Measurements from ENCODE around the gene SEMA5A.

Gene SEMA5A

DNA sequence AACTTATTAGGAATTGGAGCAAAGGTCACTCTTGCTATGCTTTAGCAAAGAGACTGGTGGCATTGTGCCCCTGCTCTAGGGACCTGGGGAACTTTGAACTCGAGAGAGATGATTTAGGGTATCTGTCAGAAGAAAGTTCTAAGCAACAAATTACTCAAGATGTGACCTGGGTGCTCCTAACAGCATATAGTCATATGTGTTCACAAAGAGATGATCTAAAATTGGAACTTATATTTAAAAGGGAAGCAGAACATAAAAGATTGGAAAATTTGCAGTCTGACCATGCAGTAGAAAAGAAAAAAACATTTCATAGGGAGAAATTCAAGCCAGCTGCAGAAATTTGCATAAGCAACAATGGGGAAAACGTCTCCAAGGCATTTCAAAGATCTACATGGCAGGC, 68.3 kb downstream of the SEMA5A start:
- no peak for DNase-seq (ENCODE audit: low read depth)

DNA sequence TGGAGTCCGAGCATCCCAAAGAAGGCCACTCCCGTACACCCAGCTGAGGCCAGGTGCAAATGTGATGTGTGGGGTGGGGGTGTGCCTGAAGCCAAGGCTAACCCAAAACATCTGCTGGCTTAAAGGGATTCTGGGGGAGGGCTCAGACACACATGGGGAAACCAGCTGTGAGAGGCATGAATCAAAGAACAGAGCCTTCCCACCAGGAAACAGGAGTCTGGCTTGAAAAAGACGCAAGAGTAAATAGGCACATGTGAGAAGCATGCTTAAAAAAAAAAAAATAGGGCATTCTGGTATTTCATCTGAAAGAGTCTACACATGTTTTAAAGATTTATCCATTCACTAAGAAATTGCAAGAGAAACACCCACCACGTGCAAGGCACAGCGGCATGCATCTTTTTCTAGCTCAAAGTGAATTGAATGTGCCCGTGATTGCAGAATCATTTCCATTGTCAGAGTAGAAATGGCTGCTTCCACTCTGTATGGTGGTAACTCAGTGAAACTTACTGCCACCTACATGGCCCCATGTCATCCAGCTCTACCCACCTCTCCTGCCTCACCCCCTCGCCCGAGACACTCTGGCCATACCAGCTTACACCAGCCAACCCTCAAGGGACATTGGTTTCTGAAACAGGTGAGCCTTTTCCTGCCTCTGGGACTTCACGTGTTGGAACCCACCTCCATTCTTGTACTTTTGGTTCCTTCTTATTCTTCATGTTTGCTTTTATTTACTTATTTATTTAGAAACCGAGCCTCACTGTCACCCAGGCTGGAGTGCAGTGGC, 71.5 kb downstream of the SEMA5A start:
- no peak for DNase-seq (ENCODE audit: low read depth)

DNA sequence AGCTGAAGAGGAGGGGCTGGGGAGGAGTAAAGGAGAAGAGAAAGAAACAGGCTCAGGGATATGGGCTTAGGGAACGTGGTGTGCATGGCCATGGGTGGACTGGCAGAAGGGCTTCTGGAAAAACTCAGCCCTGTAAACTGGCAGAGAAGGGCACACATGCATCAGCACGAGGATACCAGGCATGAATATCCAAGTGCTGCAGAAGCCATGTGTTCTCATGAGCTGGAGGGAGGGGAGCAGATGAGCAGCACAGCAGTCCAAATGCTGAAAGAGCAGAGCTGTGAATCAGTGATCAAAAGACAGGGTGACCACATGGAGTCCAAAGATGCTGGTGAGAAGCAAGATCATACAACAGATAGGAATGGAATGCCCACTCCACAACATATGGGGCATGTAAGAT, 72.3 kb downstream of the SEMA5A start:
- no peak for DNase-seq (ENCODE audit: low read depth)

DNA sequence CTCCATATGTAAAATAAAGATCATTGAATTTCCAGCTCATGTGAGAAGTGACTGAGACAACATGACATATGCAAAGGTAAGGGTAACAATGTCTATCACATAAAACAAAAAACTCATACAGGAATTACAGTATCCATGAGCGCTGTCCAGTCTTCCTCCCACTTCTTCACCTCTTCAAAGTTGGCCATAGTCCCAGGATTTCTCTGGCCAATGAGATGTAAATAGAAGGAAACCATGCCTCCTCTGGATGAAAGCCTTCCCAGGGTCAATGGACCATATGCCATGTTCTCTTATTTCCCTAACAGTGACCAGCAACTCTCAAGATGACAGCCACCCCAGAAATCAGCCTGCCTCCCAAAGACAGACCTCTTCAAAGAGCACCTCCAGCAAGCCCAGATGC, 75.5 kb downstream of the SEMA5A start:
- DNase-seq (ENCODE audit: low read depth): no peak

DNA sequence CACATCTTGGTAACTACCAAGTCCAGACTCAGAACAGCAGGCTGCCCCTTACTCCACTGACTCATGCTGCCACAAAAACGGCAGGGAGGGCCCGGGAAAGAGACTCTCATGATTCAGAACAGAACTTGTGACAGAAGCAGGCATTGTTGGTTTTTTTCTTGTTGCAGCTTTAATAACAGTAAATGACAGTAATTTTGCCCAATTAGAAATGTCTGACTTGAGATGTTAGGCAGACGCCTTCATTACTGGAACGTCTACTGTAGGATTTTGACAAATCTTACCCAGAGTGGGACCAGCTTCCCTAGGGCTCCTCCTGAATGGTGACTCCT, 77.9 kb downstream of the SEMA5A start:
- no peak for DNase-seq (ENCODE audit: low read depth)

DNA sequence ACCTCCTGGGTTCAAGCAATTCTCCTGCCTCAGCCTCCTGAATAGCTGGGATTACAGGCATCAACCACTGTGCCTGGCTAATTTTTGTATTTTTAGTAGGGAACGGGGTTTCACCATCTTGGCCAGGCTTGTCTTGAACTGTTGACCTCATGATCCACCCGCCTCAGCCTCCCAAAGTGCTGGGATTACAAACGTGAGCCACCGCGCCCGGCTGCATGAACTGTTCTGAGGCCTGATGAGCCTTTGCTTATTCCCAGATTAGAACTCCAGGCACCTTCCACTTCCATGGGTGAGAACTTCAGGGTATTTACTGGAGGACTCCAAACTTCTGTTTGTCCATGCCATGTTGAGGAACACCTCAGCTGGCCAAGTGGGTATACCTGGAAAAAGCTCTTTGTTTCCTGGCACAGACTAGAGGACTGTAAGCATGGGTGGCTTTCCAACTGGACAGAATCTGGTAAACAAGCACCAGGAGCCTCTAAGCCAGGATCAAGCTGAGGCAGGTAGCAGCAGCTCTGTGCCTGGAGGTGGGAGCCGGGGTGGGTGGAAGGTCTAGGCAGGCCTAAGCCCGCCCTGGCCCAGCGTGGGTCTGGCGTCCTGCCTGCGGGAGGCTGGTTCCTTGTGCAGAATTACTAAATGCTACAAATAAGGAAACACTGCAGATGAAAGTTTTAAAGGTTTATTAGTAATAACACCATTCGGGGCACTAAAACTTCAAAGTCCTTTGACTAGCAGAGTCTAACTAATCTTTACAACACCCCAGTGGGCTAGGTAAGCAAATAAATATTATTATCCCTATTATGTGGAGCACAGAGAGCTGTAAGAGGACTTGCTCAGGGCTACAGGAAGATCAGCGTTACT, 78.4 kb downstream of the SEMA5A start:
- DNase-seq (ENCODE audit: low read depth): no peak

DNA sequence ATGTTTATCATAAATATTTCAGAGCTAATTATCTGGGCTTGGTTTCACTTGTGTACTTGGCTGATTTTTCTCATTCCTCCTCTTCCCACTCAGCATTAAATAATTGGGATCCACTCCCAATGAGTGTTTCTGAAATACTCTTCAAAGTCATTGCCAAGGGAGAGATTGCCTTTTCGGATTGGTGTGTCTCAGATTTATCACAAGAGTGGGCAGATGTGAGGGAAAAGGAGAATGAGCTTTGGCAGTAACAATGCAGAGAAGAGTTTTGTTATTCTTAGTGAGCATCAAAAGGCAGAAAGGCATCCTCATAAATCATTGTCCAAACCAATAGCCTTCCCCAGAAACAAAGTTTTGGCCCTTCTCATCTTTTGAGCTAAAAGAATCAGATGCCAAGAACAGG, 79.2 kb downstream of the SEMA5A start:
- no peak for DNase-seq (ENCODE audit: low read depth)

DNA sequence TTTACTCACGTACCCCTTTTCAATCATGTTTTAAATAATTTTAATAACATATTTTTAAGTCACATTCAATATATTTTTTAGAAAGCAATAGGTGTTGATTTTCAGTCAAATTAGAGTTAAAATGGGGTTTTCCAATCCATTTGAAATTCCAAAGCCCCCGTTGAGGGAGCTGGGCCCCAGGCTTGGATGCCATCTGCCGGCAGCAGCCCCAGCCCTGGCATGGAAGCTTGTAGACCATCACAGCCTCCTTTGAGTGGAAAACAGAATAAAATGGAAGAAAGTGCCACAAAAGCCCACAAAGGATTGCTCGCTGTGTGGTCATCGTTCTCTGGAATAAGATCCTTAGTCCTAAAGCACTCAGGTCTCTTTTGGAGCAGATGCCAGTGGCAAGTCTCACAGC, 81.4 kb downstream of the SEMA5A start:
- no peak for DNase-seq (ENCODE audit: low read depth)

DNA sequence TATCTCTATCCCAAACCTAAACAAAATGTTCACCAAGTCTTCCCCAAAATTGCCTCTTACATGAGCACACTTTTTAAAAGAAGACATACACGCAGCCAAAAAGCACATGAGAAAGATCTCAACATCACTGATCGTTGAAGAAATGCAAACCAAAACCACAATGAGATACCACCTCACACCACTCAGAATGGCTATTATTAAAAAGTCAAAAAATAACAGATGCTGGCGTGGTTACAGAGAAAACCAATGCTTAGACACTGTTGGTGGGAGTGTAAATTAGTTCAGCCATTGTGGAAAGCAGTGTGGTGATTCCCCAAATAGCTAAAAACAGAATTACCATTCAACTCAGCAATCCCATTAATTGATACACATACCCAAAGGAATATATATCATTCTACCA, 83.8 kb downstream of the SEMA5A start:
- no peak for DNase-seq (ENCODE audit: low read depth)

DNA sequence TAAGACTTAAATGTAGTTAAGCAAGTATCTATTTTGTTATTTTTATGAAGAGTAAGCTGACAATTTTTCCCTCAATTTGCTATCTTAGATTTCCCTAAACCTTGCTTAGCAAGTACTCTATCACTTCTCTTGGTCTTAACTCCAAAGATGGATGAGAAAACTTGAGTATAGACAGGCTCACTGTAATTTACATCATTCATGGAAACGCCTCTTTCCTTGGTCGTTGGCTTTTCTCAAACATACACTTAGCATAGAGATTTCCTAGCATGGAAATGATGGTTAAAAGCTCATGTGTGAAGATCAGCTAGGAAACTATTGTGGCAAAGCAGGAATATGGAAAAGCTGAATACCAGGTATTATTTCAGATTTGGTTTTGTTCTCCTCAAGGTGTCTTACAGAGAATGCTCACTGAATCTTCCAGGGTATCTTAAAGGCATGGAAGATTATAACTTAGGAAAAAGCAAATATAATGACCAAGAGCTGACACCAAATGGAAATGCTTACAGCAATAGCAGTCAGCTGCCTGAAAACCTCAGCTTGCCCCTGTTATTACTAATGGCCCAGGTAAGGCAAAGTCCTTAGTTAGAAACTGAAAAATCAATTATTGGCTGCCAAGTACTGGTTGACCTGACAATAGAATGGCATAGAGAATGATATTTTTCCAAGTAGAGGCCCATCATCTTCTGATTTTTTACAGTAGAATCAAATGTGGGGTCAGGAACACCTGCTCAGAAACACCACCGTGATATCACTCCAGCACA, 84.8 kb downstream of the SEMA5A start:
- no peak for DNase-seq (ENCODE audit: low read depth)

DNA sequence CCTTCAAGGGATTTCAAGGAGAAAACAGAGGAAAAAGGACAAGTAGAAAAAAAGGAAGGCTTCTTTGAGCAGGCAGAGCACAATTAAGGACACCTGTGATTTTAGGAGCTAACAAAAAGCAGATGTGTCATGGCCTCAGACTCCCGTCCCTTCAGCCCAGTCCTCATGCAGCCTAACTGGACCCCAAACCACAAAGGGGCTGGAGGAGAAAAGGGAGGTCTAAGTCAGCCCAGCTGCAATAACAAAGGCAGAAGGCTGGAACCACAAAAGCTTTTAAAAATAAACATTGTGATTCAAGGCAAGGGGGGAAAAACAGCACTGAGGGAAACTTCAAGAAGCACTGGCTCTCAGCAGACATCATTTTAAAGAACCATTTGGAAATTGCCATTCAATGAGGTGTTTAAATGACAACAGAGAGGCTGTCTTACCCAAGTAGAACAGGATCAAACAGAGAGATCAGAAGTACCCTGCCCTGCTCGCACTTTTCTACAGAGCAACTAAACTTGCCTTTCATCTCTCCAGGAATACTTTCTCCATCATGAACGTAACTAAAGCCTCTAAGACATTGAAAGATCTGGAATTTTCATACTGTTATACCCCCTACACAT, 89.3 kb downstream of the SEMA5A start:
- no peak for DNase-seq (ENCODE audit: low read depth)

DNA sequence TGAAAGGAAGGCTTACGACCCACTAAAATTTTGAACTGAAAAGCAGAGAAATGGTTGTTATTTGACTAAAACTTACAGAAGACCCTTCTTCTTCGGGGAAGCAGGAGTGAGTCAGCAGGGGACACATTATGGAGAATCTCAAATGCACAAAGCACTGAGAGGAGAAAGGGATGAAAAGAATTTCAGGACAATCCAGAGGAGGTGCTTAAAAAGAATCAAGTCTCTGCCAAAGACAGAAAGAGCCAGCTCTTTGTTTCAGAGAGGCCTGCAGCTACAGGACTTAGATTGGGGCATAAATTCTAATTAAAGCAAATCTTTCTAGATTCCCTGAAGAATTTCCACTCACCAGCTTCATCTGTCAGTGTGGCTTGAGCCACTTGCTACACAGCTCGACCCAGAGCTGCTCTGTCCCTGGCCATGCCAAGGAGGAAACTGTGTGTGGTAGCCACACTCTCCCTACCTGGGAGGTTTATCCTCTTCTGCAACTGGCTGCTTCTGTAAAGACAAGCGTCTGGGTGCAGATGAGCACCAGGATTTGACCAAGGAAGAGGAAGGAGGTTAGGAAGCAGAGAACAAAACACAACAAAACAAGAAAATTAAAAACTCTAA, 89.9 kb downstream of the SEMA5A start:
- DNase-seq (ENCODE audit: low read depth): no peak

DNA sequence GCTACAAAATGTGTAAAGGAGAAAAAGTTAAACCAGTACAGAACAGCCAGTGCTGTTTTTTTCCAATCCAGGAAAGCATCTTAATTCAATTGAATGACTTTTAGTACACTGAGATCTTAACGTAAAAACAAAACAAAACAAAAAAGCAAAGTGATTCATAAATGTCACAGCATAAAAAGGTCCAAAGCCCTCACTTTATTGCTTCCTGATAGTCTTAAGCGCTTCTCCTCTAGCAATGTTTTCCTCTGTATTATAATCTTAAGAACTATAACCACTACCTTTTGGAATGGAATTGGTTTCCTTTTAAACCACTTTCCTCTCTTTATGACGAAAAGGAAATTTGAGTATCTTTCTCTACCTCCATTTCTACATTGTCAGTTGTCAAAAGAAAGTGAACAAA, 91.4 kb downstream of the SEMA5A start:
- no peak for DNase-seq (ENCODE audit: low read depth)

DNA sequence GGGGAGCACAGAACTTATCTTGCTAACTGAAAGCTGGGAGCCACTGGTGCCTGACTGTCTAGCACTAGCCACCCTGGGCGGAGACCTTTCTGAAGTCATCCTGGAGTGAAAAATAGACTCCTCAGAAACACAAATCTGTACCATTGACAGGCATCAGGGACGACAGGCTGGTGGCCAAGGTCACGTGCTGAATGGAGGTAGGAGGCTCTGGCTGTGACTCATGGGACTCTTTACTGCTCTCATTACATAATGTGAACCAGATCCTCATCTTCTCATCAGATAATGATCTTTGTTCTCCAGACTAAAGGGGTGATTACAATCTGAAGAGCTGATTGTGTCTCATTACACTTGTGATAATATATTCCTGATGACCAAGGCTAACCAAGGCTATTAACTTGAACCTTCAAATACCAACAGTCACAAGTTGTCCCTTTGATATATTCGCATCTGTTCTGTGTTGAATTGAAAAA, 91.8 kb downstream of the SEMA5A start:
- no peak for DNase-seq (ENCODE audit: low read depth)

DNA sequence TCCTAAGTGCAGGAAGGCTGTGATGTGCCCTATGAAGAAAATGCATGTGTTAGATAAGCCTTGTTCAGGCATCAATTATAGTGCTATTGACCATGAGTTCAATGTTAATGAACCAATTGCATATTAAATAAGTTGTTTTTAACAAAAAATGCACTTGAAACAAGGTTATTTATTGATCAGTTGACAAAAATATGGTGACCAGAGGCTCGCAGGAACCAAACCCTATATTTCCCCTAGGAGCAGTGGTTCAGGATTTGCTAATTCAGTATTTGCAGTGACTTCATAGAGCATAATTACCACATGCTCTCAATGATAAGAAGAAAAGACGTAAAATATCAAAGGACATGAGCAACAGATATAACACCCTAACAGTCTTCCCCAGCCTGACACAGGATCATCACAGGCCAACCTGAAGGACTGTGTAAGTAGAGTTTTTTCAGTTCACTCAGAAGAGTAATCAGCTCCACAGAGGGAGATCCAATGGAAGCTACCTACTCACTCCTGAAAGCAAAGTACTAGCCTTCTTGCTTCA, 92.3 kb downstream of the SEMA5A start:
- no peak for DNase-seq (ENCODE audit: low read depth)

DNA sequence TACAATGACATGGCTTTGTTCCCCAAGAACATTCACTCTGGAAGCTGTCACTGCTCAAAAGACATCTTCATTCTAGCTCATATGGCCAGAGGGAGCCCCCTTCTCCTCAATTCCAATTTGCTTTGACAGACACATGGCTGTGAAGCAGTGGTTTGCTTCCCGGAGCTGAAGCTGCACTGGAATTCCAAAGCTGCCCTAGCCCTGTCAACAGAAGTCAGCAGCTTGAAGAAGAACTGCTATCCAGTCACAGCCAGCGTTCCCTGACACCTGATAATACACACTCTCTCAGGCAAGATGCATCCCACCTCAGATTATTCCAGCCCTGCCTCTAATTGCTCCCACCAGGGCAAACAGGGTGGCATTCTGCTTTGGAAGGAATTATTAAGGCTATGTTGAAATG, 93.7 kb downstream of the SEMA5A start:
- DNase-seq (ENCODE audit: low read depth): no peak

DNA sequence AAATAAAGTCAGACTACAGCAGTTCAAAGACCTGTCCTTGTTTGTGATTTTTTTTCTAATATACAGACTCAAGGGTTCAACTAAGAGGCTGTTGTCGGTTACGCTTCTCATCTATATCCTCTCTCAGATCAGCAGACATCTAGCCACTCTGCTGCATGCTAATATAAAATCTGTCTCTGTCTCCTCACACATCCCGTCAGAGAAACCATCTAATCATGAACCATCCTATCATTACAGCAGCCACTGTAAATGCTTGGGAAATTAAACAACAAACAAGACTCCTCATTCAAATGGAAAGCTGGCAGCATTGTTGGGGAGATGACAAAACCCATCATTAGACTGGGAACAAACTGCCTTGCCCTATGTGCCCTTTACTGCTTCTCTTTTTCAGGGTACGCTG, 94.8 kb downstream of the SEMA5A start:
- DNase-seq (ENCODE audit: low read depth): no peak

DNA sequence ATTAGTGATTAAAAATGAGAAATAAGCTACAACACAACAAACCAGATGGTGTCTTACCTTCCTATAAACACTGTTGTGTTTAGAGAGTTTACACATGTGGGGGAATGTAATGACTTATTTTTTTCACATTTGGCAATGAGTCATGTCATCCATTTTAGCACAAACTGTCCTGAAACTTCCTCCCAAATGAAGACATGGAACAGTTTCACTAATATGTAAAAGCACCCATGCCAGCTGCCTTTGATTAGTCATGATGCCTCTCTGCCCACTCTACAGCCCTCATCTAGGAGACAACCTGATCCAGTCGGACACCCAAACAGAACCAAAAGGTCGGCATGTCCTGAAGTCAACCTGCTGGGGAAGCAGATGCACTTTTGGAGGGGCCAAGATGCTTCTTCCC, 98.2 kb downstream of the SEMA5A start:
- DNase-seq (ENCODE audit: low read depth): no peak

DNA sequence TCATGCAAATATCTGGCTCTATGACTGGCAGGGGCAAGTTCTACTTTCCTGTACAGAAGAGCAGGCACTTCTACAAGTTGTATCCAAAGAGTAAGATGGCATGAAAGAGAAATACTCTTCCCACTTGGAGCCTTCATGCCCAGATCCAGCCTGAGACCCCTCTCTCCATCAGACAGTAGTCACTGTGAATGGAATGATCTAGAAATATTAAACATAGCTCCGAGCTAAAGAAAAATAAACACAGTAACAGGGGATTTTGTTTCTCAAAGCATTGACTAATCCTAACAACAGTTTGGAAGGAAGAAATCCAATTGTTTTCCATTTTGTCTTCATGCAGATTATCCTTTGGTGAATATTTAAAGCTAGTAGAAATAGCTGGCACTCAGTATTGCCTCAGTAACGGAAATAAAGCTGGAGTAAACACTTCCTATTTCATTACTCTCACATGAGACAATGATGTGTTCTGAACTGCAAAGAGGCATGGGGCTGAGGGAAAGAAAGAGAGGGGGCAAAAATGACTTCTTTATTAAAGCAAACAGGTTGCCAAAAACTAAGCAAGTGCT, 100.0 kb downstream of the SEMA5A start:
- no peak for DNase-seq (ENCODE audit: low read depth)

DNA sequence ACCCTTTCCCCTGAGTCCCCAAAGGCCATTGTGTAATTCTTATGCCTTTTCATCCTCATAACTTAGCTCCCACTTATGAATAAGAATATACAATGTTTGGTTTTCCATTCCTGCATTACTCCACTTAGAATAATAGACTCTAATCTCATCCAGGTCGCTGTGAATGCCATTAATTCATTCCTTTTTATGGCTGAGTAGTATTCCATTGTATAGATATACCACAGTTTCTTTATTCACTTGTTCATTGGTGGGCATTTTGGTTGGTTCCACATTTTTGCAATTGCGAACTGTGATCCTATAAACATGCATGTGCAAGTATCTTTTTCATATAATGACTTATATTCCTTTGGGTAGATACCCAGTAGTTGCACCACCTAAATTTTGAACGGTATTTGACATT, 101.5 kb downstream of the SEMA5A start:
- no peak for DNase-seq (ENCODE audit: low read depth)

DNA sequence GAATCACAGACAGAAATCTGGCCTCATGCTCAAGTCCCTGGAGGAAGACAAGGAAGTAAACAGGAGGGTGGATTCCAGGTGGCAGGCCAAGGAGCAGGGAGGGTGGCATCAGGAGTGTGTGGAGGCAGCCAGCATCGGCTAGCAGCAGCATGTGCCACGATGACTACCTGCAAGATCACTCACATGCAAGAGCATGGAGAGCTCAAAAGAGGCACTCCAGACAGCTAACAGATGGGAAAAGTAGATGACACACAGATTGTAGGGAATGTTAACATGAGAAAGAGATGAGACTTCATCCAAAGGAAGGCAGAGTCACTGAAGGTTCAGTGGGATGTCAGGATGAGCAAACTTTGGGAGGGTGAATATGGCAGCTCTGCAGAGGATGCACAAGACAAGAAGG, 104.3 kb downstream of the SEMA5A start:
- DNase-seq (ENCODE audit: low read depth): no peak
